Stimulated activated naive CD4-positive, alpha-beta T cell (primary cell): ENCODE data around the gene PKD1L1.

Source experiments
- DNase-seq, 6 experiments: peaks; one replicate each; lab custom pipeline; 2025; lab: John Stamatoyannopoulos, UW

The PKD1L1 gene

GRCh38 chr7:47897831-47898230, 50.4 kb downstream of the PKD1L1 start:
- no peak for DNase-seq

- DNase-seq = no peak
These were observed 51.4 kb downstream of the PKD1L1 start for GRCh38 chr7:47896809-47897423.

- no peak for DNase-seq
These were observed 53.2 kb downstream of the PKD1L1 start for GRCh38 chr7:47895026-47895425.

GRCh38 chr7:47893721-47894365, 54.4 kb downstream of the PKD1L1 start:
- DNase-seq = no peak

- DNase-seq = no peak
These were observed 55.0 kb downstream of the PKD1L1 start for GRCh38 chr7:47893238-47893637.

- no peak for DNase-seq
These were observed 57.7 kb downstream of the PKD1L1 start for GRCh38 chr7:47890606-47891005.

- DNase-seq = no peak
These were observed 58.1 kb downstream of the PKD1L1 start for GRCh38 chr7:47890125-47890524.

- no peak for DNase-seq
These were observed 58.5 kb downstream of the PKD1L1 start for GRCh38 chr7:47889723-47890122.

GRCh38 chr7:47888371-47889265, 59.6 kb downstream of the PKD1L1 start:
- no peak for DNase-seq

- no peak for DNase-seq
These were observed 61.1 kb downstream of the PKD1L1 start for GRCh38 chr7:47887016-47887640.

GRCh38 chr7:47885987-47886811, 62.1 kb downstream of the PKD1L1 start:
- DNase-seq = no peak

- DNase-seq = no peak
These were observed 62.8 kb downstream of the PKD1L1 start for GRCh38 chr7:47885309-47885986.

GRCh38 chr7:47884675-47885074, 63.6 kb downstream of the PKD1L1 start:
- DNase-seq = no peak

GRCh38 chr7:47882635-47883034, 65.6 kb downstream of the PKD1L1 start:
- DNase-seq = no peak

GRCh38 chr7:47881256-47881655, 67.0 kb downstream of the PKD1L1 start:
- no peak for DNase-seq

- DNase-seq = peak in 1 of 6 experiments; percentile 1
These were observed 69.6 kb downstream of the PKD1L1 start for GRCh38 chr7:47878662-47879061.

- DNase-seq = no peak
These were observed 70.9 kb downstream of the PKD1L1 start for GRCh38 chr7:47877336-47877735.

- DNase-seq = no peak
These were observed 72.1 kb downstream of the PKD1L1 start for GRCh38 chr7:47875998-47876744.

- DNase-seq = no peak
These were observed 72.9 kb downstream of the PKD1L1 start for GRCh38 chr7:47875406-47875805.

- no peak for DNase-seq
These were observed 74.5 kb downstream of the PKD1L1 start for GRCh38 chr7:47873762-47874161.
